HS-27A (cell line): Measurements from ENCODE around the gene FOXP1.

Experiments
- DNase-seq: peaks from one replicate; pipeline ENCODE4 v3.0.0-alpha.2; 2012; ENCODE audit warnings: low read depth, missing footprints

The FOXP1 gene

GRCh38 chr3:71101014-71101413 is 482.5 kb downstream of the FOXP1 start:
- DNase-seq: peak; percentile 63

DNA sequence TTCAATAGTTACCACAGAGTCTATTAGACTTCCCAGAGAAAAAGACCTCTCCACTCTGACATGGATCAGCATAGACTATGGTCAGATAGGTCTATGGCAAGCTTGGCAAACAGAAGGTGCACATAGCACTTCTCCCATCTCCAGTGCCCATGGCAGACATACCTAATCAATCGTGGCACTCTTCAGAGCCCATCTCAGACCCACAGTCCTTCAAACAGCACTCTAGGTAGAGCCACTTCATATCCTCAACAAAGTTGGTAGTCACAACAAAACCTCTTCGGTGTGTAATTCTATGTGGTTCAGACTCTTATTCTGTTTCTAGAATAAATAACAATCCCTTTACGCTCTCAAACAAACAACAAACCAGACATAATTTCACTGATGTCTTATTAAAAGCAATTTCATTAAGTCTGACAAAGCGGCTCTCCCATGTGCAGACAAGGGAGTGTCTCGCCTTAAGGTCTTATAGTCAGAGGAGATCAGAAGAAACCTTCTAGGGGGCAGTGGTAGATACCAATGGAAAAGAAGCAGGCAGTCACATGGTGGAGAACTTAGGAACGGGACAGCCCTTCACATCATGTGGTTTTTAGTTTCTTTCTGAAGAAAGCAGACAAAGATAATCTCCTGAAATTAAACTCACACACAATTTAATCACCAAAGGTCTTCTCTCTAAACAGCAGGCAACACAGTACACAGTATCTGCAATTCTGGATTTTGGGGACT is 483.4 kb downstream of the FOXP1 start:
- no peak for DNase-seq

DNA sequence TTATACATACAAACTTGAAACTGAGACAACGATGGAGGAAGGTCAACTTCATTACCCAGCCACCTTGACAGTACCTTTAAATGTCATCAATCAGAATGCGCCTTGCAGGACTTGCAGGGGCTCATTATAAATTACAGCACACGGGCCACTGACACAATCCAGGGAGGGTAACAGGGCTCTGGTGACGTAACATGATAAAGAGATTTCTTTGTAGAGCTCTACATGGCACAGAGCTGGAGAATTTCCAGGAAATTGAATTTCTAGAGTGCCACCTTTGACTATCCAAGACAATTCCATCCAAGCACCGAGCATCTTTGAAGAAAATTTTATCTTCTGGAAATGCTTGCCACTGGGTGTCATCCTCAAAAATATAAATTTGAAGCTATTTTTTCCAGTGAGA is 486.0 kb downstream of the FOXP1 start:
- no peak for DNase-seq

GRCh38 chr3:71095511-71096291 is 487.8 kb downstream of the FOXP1 start:
- no peak for DNase-seq

DNA sequence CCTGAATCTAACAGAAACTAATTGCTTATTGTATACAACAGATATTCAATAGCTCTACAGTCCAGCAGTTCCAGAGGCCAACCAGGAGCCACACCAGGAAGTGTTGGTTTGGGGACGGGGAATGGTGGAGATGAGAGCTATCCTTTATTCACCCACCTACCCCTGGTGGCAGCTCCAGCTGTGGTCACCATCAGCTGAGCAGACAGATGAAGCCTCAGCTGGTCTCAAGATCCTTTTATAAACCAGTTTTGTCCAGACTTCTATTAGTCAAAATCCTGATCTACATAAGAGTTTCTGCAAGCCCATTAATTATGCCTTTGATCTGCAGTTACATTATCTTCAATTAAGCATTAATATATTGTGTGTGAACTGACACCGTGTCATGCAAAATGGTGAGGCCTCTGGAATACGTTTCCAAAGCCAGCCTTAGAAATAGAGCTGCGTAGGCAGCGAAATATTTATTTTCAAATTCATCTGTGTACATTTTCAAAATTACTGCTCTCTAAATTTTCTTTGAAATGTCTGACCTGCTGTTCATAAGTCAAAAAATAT is 488.8 kb downstream of the FOXP1 start:
- DNase-seq: no peak

DNA sequence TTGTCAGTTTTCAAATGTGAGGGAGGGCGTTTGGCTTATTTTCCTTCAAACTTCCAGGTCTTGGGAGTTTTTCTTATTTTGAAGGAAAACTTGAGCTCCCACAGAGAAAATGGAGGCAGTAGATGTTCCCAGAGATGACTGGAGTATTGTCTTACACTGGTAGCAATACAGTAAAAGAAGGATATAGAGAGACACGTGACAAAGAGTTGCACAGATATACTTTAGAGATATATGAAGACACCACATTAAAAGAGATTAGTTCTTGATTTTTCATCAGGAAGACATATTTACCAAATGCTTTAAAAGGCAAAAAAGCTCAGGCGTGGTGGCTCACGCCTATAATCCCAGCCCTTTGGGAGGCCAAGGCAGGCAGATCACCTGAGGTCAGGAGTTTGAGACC is 490.9 kb downstream of the FOXP1 start:
- no peak for DNase-seq

- no peak for DNase-seq
These were observed 493.3 kb downstream of the FOXP1 start for GRCh38 chr3:71090207-71090606.

GRCh38 chr3:71089271-71089847 is 494.2 kb downstream of the FOXP1 start:
- no peak for DNase-seq

DNA sequence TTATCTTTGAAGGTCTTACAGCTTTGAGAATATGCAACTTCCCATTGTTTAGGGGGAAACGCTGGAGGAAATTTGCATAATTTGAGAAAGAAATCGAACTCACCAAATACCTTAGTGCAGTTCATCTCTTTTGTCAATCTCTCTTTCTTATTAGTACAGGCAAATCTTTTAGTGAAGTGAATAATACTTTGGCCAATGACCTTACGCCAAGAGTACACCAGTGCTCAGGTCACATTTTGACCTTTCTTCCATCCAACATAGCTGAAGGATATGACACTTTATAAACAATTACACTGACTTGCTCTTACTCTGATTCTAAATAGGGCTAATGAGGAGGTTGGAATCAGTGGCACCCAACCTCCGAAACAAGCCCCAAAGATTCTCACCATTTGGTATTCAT is 494.8 kb downstream of the FOXP1 start:
- DNase-seq: no peak

GRCh38 chr3:71088019-71088708 is 495.4 kb downstream of the FOXP1 start:
- DNase-seq: no peak

DNA sequence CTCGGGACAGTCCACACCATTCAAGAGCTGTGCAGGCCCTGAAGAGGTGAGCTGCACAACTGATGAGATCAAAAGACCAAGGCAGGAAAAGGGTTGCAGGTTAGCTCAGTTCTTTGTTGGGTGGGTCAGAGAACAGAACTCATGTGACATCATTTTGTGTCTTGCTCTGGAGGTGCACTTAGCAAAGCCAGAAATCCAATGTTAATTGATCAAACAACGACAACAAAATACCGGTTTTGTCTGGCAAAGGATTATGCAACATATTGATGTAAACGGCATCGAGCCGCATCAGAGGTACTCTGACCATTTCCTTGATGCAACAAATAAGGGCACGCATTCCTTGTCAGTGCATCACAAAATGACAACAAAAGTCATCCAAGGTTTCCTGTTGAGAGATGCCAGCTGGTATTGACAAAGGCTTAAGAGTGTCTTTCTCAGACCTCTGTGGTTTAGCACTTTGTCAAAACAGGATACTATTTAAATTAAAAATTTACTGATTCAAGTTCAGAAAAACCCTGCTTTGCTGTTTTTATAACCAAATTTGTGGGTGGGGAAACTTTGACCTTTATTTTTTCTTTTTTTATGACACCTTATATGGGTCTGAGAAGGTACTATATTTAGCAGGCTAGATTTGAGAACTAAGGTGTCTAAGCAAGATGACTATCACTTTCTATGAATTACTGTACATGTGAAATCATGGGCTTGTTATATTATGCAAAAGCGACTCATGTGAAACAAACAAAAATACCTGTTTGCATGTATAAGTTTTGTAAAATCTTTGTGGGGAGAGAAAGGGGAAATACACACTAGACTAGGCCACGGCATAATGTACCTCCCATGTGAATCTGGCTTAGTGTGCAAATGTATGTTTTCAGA is 496.1 kb downstream of the FOXP1 start:
- DNase-seq: no peak

GRCh38 chr3:71086777-71087142 is 496.8 kb downstream of the FOXP1 start:
- no peak for DNase-seq

- DNase-seq: no peak
These were observed 499.8 kb downstream of the FOXP1 start for GRCh38 chr3:71083726-71084131.

- no peak for DNase-seq
These were observed 500.7 kb downstream of the FOXP1 start for GRCh38 chr3:71082833-71083232.

DNA sequence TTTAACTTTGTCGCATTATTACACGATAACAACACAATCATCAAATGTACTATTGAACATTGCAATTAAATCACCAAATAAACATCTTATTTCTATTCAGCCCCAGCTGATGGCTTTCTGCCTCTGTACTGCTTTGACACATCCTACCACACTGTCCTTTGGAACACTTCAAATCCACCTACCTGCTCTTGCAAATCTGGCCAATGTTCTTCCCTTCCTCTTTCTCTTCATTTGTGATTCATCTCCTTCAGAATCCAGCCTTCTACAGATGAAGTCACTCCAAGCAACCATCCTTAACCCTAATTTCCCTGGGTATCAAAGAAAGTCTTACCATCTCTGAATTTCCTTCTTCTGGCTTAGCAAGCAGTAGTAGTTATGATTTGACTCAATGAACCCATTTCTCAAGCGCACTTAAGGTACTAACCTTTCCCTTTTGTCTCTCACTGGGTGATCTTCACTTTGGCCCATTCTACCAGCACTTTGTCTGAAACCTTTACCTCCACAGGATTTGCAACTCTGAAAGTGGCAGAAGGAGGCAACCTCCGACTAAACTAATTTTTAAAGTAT is 502.9 kb downstream of the FOXP1 start:
- no peak for DNase-seq

DNA sequence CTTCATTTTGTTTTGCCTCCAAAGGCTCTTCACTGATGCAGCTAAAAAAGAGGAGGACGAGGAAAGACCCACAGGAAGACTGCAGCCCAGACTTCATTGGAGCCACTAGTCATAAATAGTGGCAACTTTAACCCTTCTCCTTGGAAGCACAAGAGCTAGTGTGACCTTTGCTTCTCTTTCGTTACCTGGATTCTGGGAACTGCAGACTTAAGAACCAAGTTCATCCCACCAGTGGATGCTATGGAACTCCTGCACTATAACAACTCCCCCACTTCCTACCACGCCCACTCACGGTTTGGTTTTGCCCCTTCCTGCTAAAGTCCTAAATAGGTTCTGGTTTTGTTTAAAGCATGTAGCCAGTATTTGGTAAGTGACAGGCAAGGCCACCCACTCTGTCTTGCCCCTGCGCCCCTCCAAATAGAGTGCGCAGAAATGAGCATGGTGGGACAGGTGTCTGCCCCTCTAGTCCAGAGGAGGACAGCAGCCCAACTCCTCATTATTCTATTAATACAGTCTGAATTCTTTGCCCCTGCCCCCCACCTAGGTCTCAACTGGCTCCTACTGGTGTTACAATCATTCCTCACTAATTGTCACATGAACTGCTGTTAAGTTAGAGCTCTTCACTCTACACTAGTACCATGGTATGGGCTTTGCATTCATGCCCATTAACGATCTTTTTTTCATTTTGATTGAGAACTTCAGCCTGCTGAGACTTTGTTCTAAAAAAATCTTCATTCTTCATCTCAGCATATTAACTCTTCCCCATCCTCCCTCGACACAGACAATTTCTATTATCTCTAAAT is 504.6 kb downstream of the FOXP1 start:
- no peak for DNase-seq

DNA sequence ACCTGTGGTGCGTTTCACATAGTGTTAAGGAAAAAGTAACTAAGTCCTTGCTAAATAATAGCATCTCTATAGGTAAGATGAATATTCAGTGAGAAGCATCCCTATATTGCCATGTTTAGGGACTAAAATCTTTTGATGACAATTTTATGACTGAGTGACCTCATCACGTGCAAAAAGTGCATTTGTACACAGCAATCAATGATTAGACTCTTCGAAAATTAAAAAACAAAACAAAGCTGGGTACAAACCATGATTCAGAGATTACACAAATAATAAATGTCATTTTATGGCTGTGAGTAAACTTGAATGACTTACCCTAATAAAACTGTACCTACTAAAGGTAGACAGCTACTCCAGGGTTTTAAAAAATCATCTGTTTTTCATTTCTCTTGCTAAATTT is 505.3 kb downstream of the FOXP1 start:
- no peak for DNase-seq

DNA sequence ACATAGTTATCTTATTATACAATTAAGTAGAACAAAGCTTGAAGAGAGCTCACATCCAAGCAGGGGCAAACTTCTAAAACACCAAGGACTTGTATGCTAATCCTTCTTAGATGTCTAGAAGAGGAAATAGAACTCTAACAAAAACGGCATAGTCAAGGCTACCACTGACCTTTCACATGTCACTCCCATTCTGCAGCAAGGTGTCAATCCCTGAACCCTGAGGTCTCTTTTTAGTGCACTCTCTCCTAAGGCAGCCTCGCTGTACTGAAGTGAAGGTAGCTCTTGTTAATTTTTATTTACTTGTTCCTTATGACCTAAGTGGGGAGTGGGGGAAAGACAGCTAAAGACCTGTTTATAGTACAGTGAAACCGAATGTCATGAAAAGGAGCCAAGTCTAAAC is 506.5 kb downstream of the FOXP1 start:
- DNase-seq: no peak

DNA sequence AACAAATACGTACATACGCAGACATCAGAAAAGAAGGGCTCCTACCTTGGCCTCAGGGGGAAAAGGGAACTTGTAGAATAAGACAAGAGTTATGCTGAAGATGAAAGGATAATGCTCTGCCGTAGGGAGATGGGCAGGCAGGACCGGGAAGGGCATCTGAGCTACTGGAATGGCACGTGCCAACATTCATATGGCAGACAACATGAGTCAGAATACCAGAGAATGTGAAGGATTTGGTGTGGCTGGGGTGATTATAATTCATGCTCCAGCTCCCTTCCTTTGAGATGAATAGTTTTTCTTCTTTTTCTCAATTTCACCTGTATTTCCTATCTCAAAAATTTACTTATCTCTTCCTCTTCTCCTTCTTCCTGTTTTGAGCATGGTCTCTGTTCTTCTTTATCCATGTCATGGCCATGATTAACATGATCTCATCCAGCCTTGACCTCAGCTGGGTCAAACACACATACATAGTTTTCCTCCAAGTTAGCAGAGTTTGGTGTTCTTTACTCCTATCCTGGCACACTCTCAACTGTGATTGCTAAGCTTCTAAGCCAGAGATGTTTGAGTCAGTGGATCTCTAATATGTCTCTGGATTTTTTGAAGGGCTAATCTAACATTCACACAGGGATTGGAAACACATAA is 507.0 kb downstream of the FOXP1 start:
- DNase-seq: peak; percentile 62

GRCh38 chr3:71075494-71075893 is 508.0 kb downstream of the FOXP1 start:
- DNase-seq: no peak
